Colonic mucosa (tissue), 4 donors: Measurements from ENCODE around the gene YTHDC2. TPM values are rescaled to one million over a fixed set of nuclear protein-coding genes. Genes with fewer than 3 reads are reported as not detected.

Source experiments
- DNase-seq: peaks from one replicate; pipeline ENCODE4 v3.0.0-alpha.2; 2020
- H3K27ac ChIP-seq: fragments of 200-600 bp; one replicate; pipeline ENCODE4 v1.8.0; 2021
- H3K27me3 ChIP-seq: fragments of 200-600 bp; one replicate; pipeline ENCODE4 v1.8.0; 2021
- H3K36me3 ChIP-seq: fragments of 200-600 bp; one replicate; pipeline ENCODE4 v1.8.0; 2021
- H3K4me1 ChIP-seq: fragments of 200-600 bp; one replicate; pipeline ENCODE4 v1.8.0; 2021; ENCODE audit warnings: mild to moderate bottlenecking
- H3K4me3 ChIP-seq: fragments of 200-600 bp; one replicate; pipeline ENCODE4 v1.8.0; 2021
- H3K9ac ChIP-seq, 2 donors: one replicate each; pipeline ENCODE4 v1.7.0; 2013; ENCODE audit warnings: control low read depth in 2 of 2, low read depth in 2 of 2, low read length in 2 of 2
- H3K9me3 ChIP-seq: fragments of 200-600 bp; one replicate; pipeline ENCODE4 v1.8.0; 2021
- intact Hi-C: fragments of 100-400 bp; cut with DNase I; formaldehyde crosslinking; loops from one replicate; pipeline ENCODE4 v1.14.1; 2022
- total RNA-seq, 2 donors: library from RNA; stranded (reverse); fragmentation: NEBNext Ultra II Directional in 1 of 2; extraction: Animal tissue kit (Norgen Biotek cat#: 25700) in 1 of 2; gene quantifications; one replicate each; pipeline ENCODE4 v1.2.1, GENCODE V29; 2021
- TF ChIP-seq, protein P1 (sequence below): fragments of 200-600 bp; IDR thresholded peaks from one replicate; pipeline ENCODE4 v1.8.0; 2022; ENCODE audit warnings: antibody characterized with exemption, mild to moderate bottlenecking
- donor health status: healthy.
- donor health status: DM: no; HTN: no; CAD: no.
- donor health status: DM: no; HTN: no; CAD: no.

YTHDC2 gene
- total RNA-seq, result 10 to 100 TPM; 22.6 to 22.8 TPM

DNA sequence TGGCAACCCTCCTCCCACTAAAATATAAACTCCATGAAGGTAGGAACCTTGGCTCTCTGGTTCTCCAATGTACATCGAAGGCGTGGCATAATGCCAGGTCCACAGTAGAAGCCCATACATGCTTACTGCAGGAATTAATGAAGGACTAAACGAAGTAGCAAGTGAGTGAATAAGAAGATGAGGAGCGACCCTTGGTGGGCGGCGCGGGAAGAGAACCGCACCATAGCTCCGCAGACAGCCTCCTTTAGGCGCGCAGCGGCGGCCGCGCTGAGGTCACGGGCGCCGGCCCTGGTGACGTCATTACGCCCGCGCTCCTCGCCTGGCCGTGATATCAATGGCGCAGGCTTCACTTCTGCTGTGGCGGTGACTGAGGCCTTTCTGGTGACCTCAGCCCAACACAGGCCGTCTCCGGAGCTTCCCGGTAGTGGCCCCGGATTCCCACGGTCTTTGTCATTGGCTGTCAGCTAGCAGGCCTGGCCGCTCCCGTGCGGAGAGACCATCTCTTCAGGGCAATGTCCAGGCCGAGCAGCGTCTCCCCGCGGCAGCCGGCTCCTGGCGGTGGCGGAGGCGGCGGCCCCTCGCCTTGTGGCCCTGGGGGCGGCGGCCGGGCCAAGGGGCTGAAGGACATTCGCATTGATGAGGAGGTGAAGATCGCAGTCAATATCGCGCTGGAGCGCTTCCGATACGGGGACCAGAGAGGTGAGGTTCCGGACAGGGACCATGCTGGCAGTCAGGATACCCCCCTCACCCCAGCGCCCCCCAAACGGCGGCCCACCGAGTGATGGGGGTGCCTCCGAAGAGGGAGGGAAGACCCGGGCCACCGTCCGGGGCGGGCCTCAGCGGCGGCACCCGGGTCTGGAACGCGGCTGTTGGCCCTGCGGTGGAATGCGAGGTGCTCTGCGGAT lies at the start of gene YTHDC2:
TSS of gene YTHDC2 (plus strand) at position 311 of the 905 bp plus-strand sequence. CDS start at position 513, 202 bp downstream.
- Histone ChIP-seq H3K4me3 (peak within 1 kb of the TSS; percentile 96), H3K4me1 (no peaks in the 10 kb centered on the region), H3K9me3 (no peaks in the 10 kb centered on the region), H3K36me3 (no peaks in the 10 kb centered on the region), H3K27ac (peak within 1 kb of the TSS; percentile 82), H3K9ac (peak within 1 kb of the TSS; percentile 75 to 99), H3K27me3 (no peaks in the 10 kb centered on the region)
- TF ChIP-seq, protein P1, sequence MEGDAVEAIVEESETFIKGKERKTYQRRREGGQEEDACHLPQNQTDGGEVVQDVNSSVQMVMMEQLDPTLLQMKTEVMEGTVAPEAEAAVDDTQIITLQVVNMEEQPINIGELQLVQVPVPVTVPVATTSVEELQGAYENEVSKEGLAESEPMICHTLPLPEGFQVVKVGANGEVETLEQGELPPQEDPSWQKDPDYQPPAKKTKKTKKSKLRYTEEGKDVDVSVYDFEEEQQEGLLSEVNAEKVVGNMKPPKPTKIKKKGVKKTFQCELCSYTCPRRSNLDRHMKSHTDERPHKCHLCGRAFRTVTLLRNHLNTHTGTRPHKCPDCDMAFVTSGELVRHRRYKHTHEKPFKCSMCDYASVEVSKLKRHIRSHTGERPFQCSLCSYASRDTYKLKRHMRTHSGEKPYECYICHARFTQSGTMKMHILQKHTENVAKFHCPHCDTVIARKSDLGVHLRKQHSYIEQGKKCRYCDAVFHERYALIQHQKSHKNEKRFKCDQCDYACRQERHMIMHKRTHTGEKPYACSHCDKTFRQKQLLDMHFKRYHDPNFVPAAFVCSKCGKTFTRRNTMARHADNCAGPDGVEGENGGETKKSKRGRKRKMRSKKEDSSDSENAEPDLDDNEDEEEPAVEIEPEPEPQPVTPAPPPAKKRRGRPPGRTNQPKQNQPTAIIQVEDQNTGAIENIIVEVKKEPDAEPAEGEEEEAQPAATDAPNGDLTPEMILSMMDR, result no peak
- DNase-seq, result peak; percentile 83
- intact Hi-C loops, result loop anchor here (5.0 to 10.0 kb wide), 2 partner anchors 131 to 519 kb away; no protein-coding TSS in a partner anchor

DNA sequence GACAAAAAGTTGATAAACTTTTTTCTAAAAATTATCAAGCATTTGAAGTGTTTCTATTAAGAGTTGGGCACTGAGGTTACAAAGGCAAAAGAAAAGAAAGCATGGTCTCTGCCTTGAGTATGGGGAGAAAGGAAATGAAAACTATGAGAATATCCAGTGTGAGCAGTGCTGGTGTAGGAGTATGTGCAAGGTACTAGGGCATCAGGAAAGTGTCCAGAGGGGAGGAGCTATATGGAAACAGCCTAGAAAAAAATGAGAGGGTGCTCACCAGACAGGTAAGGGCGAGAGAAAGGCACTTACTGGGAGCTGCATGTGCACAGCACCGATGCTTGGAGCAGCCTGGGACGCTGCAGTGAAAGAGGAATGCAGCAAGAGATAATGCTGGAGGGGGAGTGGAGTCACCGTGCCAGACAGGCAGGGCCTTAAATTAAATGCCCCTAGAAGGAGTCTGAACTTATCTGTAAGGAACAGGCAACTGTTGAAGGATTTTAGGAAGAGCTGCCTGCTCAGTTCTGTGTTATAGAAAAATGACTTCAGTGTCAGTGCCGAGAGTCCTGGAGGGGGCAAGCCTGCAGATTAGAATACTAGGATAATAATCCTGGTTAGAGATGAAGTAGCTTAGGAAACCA lies 39.3 kb upstream of the YTHDC2 start:
- intact Hi-C loops, result no loop called here
- Histone ChIP-seq H3K9me3 (no peaks in the 10 kb centered on the region), H3K9ac (no peak overlapping the region), H3K27ac (no peak overlapping the region), H3K27me3 (no peaks in the 10 kb centered on the region), H3K4me1 (no peaks in the 10 kb centered on the region), H3K36me3 (no peaks in the 10 kb centered on the region), H3K4me3 (no peak overlapping the region)
- TF ChIP-seq, protein P1, result no peak
- DNase-seq, result no peak

DNA sequence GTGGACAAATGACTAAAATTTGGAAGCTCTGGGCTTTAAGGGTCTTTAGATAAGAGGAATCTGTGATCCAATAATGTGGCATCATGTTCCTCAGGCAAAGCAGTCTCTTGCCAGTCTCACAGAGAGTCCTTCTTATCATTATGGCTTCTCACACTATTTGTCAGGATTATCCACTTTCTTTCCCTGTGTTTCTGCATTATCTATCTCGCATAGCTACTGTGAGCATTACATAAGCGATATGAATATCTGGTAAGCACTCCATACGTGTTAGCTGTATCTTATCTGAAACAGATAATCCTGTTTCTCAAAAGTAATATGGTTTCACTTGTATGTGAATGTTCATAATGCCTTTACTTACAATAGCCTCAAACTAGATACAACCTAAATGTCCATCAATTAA lies 34.8 kb upstream of the YTHDC2 start:
- Histone ChIP-seq H3K9ac (no peak overlapping the region), H3K4me1 (no peaks in the 10 kb centered on the region), H3K4me3 (no peak overlapping the region), H3K27me3 (no peaks in the 10 kb centered on the region), H3K27ac (no peak overlapping the region), H3K36me3 (no peaks in the 10 kb centered on the region), H3K9me3 (no peaks in the 10 kb centered on the region)
- intact Hi-C loops, result no loop called here
- no peak for DNase-seq
- TF ChIP-seq, protein P1, result no peak

DNA sequence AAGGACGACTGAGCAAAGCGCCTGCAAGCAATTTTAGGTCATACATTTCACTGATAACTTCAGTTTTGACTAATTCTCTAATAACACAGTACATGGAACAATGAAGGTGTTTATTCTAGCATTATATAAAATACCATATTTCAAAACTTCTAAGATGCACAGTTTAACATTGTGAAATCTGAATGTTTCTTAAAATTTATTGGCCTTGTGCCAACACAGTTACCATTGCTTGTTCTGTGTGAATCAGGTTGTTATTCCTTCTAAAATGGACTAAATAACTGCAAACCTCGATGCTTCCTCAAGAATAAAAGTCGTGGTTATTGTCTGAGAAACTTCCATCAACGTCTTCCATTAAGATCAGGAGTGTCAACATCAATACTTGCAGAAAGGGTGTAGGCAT lies 33.3 kb upstream of the YTHDC2 start:
- H3K27ac ChIP-seq, result no peak overlapping the region
- H3K9me3 ChIP-seq, result no peaks in the 10 kb centered on the region
- no peaks in the 10 kb centered on the region for H3K4me1 ChIP-seq
- H3K9ac ChIP-seq, result no peak overlapping the region
- H3K36me3 ChIP-seq, result no peaks in the 10 kb centered on the region
- H3K4me3 ChIP-seq, result no peak overlapping the region
- H3K27me3 ChIP-seq, result no peaks in the 10 kb centered on the region
- intact Hi-C loops, result no loop called here
- DNase-seq, result no peak
- TF ChIP-seq, protein P1, result no peak

DNA sequence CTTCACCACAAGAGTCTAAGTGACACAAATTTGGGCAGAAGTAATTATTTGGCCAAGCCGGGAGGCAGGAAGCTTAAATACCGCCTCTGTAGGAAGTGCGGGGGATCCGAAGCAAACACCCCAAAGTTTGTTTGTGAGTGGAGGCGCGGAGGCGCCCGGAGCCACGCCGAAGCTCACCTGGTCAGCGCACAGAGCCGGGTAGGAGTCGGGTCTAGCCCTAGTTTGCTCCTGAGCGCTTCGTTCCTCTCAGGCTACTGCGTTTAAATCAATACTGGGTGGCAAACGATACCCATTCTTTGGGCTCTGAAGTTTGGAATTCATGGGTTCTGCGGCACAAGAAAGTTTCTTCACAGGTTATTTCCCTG lies 26.1 kb upstream of the YTHDC2 start:
- Histone ChIP-seq H3K27ac (no peak overlapping the region), H3K36me3 (no peaks in the 10 kb centered on the region), H3K4me3 (peak overlapping the region; percentile 57), H3K27me3 (peaks cover 13% of the 10 kb centered on the region), H3K4me1 (peaks cover 4% of the 10 kb centered on the region), H3K9me3 (no peaks in the 10 kb centered on the region), H3K9ac (no peak overlapping the region)
- intact Hi-C loops, result no loop called here
- TF ChIP-seq, protein P1, result no peak
- DNase-seq, result no peak
